CD8-positive, alpha-beta memory T cell (primary cell): ENCODE data around the gene PGC. TPM values are rescaled to one million over a fixed set of nuclear protein-coding genes. Genes with fewer than 3 reads are reported as not detected.

ENCODE experiments used
- CTCF ChIA-PET: fragments of 350-600 bp; sonication (Branson Sonifier 250); formaldehyde crosslinking; loops from one replicate; lab custom pipeline; 2021; ENCODE audit warnings: antibody characterized with exemption; lab: Charles Lee
- POLR2A ChIA-PET: fragments of 350-600 bp; sonication (Branson Sonifier 250); formaldehyde crosslinking; loops from one replicate; lab custom pipeline; 2021; ENCODE audit warnings: antibody characterized with exemption; lab: Charles Lee
- DNase-seq, 5 donors: peaks; one replicate each; pipeline versions ENCODE4 v3.0.0 to v3.0.0-alpha.2; 2020 to 2022; ENCODE audit warnings: mixed read lengths in 1 of 5
- H3K27ac ChIP-seq: one replicate; pipeline ENCODE4 v1.7.0; 2013; ENCODE audit warnings: low read depth, mild to moderate bottlenecking, low read length, moderate library complexity
- H3K27me3 ChIP-seq: 2 replicates; pipeline ENCODE4 v1.7.0; 2013; ENCODE audit warnings: low read length, mild to moderate bottlenecking; ENCODE audit not compliant: insufficient read depth, poor library complexity, severe bottlenecking
- H3K36me3 ChIP-seq: 2 replicates; pipeline ENCODE4 v1.7.0; 2013; ENCODE audit warnings: mild to moderate bottlenecking, low read length, moderate library complexity; ENCODE audit not compliant: insufficient read depth
- H3K4me1 ChIP-seq: 2 replicates; pipeline ENCODE4 v1.7.0; 2013; ENCODE audit warnings: mild to moderate bottlenecking, low read length, moderate library complexity; ENCODE audit not compliant: insufficient read depth
- H3K4me3 ChIP-seq: 2 replicates; pipeline ENCODE4 v1.7.0; 2013; ENCODE audit warnings: mild to moderate bottlenecking, low read length
- H3K9me3 ChIP-seq: 2 replicates; pipeline ENCODE4 v1.7.0; 2013; ENCODE audit warnings: mild to moderate bottlenecking, low read length
- H3K27ac Mint-ChIP-seq, 8 donors: one replicate each; pipeline ENCODE4 v1.8.0; 2020 to 2021; ENCODE audit warnings: mixed read lengths in 8 of 8, mild to moderate bottlenecking in 6 of 8, inconsistent platforms in 3 of 8, moderate library complexity in 3 of 8
- H3K27me3 Mint-ChIP-seq, 2 donors: one replicate each; pipeline ENCODE4 v1.8.0; 2020 to 2021; ENCODE audit warnings: mixed read lengths in 2 of 2, mild to moderate bottlenecking in 1 of 2, moderate library complexity in 1 of 2
- H3K36me3 Mint-ChIP-seq, 3 donors: one replicate each; pipeline ENCODE4 v1.8.0; 2020 to 2021; ENCODE audit warnings: mixed read lengths in 3 of 3, inconsistent platforms in 1 of 3, mild to moderate bottlenecking in 1 of 3
- H3K4me1 Mint-ChIP-seq, 3 donors: one replicate each; pipeline ENCODE4 v1.8.0; 2020 to 2021; ENCODE audit warnings: mixed read lengths in 3 of 3, inconsistent platforms in 1 of 3, mild to moderate bottlenecking in 1 of 3
- H3K4me3 Mint-ChIP-seq, 7 donors: one replicate each; pipeline ENCODE4 v1.8.0; 2020 to 2021; ENCODE audit warnings: mixed read lengths in 7 of 7, mild to moderate bottlenecking in 6 of 7, moderate library complexity in 4 of 7, inconsistent platforms in 2 of 7
- H3K9me3 Mint-ChIP-seq, 5 donors: one replicate each; pipeline ENCODE4 v1.8.0; 2020 to 2022; ENCODE audit warnings: mixed read lengths in 5 of 5, mild to moderate bottlenecking in 3 of 5, moderate library complexity in 2 of 5, inconsistent platforms in 1 of 5
- polyA plus RNA-seq: library from polyadenylated mRNA; unstranded; fragments of 300-500 nt; fragmentation: Illumina TruSeq; gene quantifications from one replicate; pipeline ENCODE4 v1.2.3, GENCODE V29; 2021
- total RNA-seq, 2 experiments: library from RNA; stranded (reverse); gene quantifications; one replicate each; pipeline ENCODE4 v1.2.3, GENCODE V29; 2021

The PGC gene
- total and polyA plus RNA-seq, 3 experiments from 2014 or later = not detected

- Histone ChIP-seq H3K36me3 (no peaks in the 10 kb centered on the region), H3K4me1 (no peaks in the 10 kb centered on the region), H3K27me3 (no peaks in the 10 kb centered on the region), H3K4me3 (no peak overlapping the region), H3K27ac (no peak overlapping the region), H3K9me3 (no peaks in the 10 kb centered on the region)
- ChIA-PET CTCF (interaction anchor here (1.2 to 1.3 kb wide), 2 partner anchors 12 to 15 kb away, joined by 3 to 5 read pairs; no protein-coding TSS in a partner anchor), POLR2A (interaction anchor here (0.7 kb wide), 1 partner anchor 13 kb away, joined by 3 read pairs; no protein-coding TSS in a partner anchor)
- peaks cover 0 to 5% (median 0%) of the 10 kb centered on the region in 3 donors for H3K36me3 Mint-ChIP-seq
- no peaks in the 10 kb centered on the region for H3K27me3 Mint-ChIP-seq
- no peak for DNase-seq
- H3K4me3 Mint-ChIP-seq = peak overlapping the region in 1 of 7 donors; percentile 33
- peak overlapping the region in 2 of 8 donors; percentile 47 to 48 for H3K27ac Mint-ChIP-seq
- H3K4me1 Mint-ChIP-seq = peaks cover 21 to 45% (median 24%) of the 10 kb centered on the region in 3 donors
- H3K9me3 Mint-ChIP-seq = no peaks in the 10 kb centered on the region
Measured at GRCh38 chr6:41719436-41720261, 27.5 kb downstream of the PGC start.

GRCh38 chr6:41718828-41719227 is 28.4 kb downstream of the PGC start:
- H3K27me3 ChIP-seq = no peaks in the 10 kb centered on the region
- no peak overlapping the region for H3K27ac Mint-ChIP-seq
- no peaks in the 10 kb centered on the region for H3K36me3 ChIP-seq
- ChIA-PET POLR2A (no interaction called here), CTCF (interaction anchor here (1.2 kb wide), 1 partner anchor 13 kb away, joined by 3 read pairs; no protein-coding TSS in a partner anchor)
- peaks cover 21 to 43% (median 26%) of the 10 kb centered on the region in 3 donors for H3K4me1 Mint-ChIP-seq
- H3K27me3 Mint-ChIP-seq = no peaks in the 10 kb centered on the region
- no peak for DNase-seq
- no peak overlapping the region for H3K4me3 Mint-ChIP-seq
- H3K27ac ChIP-seq = no peak overlapping the region
- no peaks in the 10 kb centered on the region for H3K9me3 ChIP-seq
- no peaks in the 10 kb centered on the region for H3K4me1 ChIP-seq
- no peaks in the 10 kb centered on the region for H3K9me3 Mint-ChIP-seq
- peaks cover 0 to 6% (median 0%) of the 10 kb centered on the region in 3 donors for H3K36me3 Mint-ChIP-seq
- H3K4me3 ChIP-seq = no peak overlapping the region

- Histone ChIP-seq H3K4me3 (no peak overlapping the region), H3K36me3 (no peaks in the 10 kb centered on the region), H3K4me1 (no peaks in the 10 kb centered on the region), H3K27ac (no peak overlapping the region), H3K9me3 (no peaks in the 10 kb centered on the region), H3K27me3 (no peaks in the 10 kb centered on the region)
- no peaks in the 10 kb centered on the region for H3K9me3 Mint-ChIP-seq
- no peak for DNase-seq
- POLR2A ChIA-PET = no interaction called here
- H3K4me3 Mint-ChIP-seq = no peak overlapping the region
- H3K27me3 Mint-ChIP-seq = no peaks in the 10 kb centered on the region
- CTCF ChIA-PET = interaction anchor here (2.0 kb wide), 1 partner anchor 33 kb away, joined by 8 read pairs; no protein-coding TSS in a partner anchor
- H3K4me1 Mint-ChIP-seq = peaks cover 17 to 35% (median 26%) of the 10 kb centered on the region in 3 donors
- H3K36me3 Mint-ChIP-seq = peaks cover 0 to 4% (median 0%) of the 10 kb centered on the region in 3 donors
- H3K27ac Mint-ChIP-seq = peak overlapping the region in 2 of 8 donors; percentile 33 to 59
Measured at GRCh38 chr6:41717392-41717736, 29.8 kb downstream of the PGC start.

GRCh38 chr6:41716516-41717391 is 30.4 kb downstream of the PGC start:
- H3K36me3 ChIP-seq = no peaks in the 10 kb centered on the region
- H3K27ac Mint-ChIP-seq = peak overlapping the region in 1 of 8 donors; percentile 88
- no peak overlapping the region for H3K4me3 ChIP-seq
- no peaks in the 10 kb centered on the region for H3K4me1 ChIP-seq
- no peak overlapping the region for H3K4me3 Mint-ChIP-seq
- no peaks in the 10 kb centered on the region for H3K9me3 Mint-ChIP-seq
- peaks cover 0 to 4% (median 0%) of the 10 kb centered on the region in 3 donors for H3K36me3 Mint-ChIP-seq
- peaks cover 17 to 35% (median 26%) of the 10 kb centered on the region in 3 donors for H3K4me1 Mint-ChIP-seq
- ChIA-PET CTCF (interaction anchor here (0.9 to 2.0 kb wide), 3 partner anchors 10 to 32 kb away, joined by 3 to 8 read pairs (median 4); no protein-coding TSS in a partner anchor), POLR2A (no interaction called here)
- H3K27ac ChIP-seq = no peak overlapping the region
- H3K9me3 ChIP-seq = no peaks in the 10 kb centered on the region
- H3K27me3 ChIP-seq = no peaks in the 10 kb centered on the region
- no peaks in the 10 kb centered on the region for H3K27me3 Mint-ChIP-seq
- DNase-seq = no peak

GRCh38 chr6:41715795-41716515 is 31.2 kb downstream of the PGC start:
- H3K36me3 Mint-ChIP-seq = peaks cover 0 to 4% (median 0%) of the 10 kb centered on the region in 3 donors
- no peaks in the 10 kb centered on the region for H3K27me3 Mint-ChIP-seq
- peak overlapping the region in 5 of 8 donors; percentile 19 to 88 (median 52) for H3K27ac Mint-ChIP-seq
- no peaks in the 10 kb centered on the region for H3K9me3 Mint-ChIP-seq
- Histone ChIP-seq H3K27me3 (no peaks in the 10 kb centered on the region), H3K27ac (no peak overlapping the region), H3K36me3 (no peaks in the 10 kb centered on the region), H3K9me3 (no peaks in the 10 kb centered on the region), H3K4me3 (no peak overlapping the region), H3K4me1 (no peaks in the 10 kb centered on the region)
- peaks cover 16 to 34% (median 21%) of the 10 kb centered on the region in 3 donors for H3K4me1 Mint-ChIP-seq
- no peak for DNase-seq
- POLR2A ChIA-PET = no interaction called here
- H3K4me3 Mint-ChIP-seq = peak overlapping the region in 1 of 7 donors; percentile 29
- CTCF ChIA-PET = interaction anchor here (0.9 to 2.0 kb wide), 3 partner anchors 9 to 31 kb away, joined by 3 to 8 read pairs (median 4); no protein-coding TSS in a partner anchor

GRCh38 chr6:41714556-41715273 is 32.5 kb downstream of the PGC start:
- CTCF ChIA-PET = no interaction called here
- no peaks in the 10 kb centered on the region for H3K27me3 Mint-ChIP-seq
- Histone ChIP-seq H3K27ac (no peak overlapping the region), H3K36me3 (no peaks in the 10 kb centered on the region), H3K4me3 (no peak overlapping the region), H3K9me3 (no peaks in the 10 kb centered on the region), H3K27me3 (no peaks in the 10 kb centered on the region), H3K4me1 (no peaks in the 10 kb centered on the region)
- no peaks in the 10 kb centered on the region for H3K9me3 Mint-ChIP-seq
- peaks cover 15 to 36% (median 30%) of the 10 kb centered on the region in 3 donors for H3K4me1 Mint-ChIP-seq
- H3K27ac Mint-ChIP-seq = no peak overlapping the region
- H3K36me3 Mint-ChIP-seq = peaks cover 0 to 4% (median 0%) of the 10 kb centered on the region in 3 donors
- no peak overlapping the region for H3K4me3 Mint-ChIP-seq
- POLR2A ChIA-PET = no interaction called here
- DNase-seq = no peak
